Renal cortex interstitium (tissue), 11 donors: ENCODE results near the gene RPL12. TPM values are rescaled to one million over a fixed set of nuclear protein-coding genes. Genes with fewer than 3 reads are reported as not detected.
A peak's percentile ranks its signal among the peaks of the same experiment; 100 is the strongest.
"Not testable (repeated sequence)": the region's sequence is repeated elsewhere in the genome, so short reads cannot be mapped to it uniquely, and the experiment has no call there.

Source experiments
- DNase-seq, 11 donors: peaks; one replicate each; pipeline ENCODE4 v3.0.0-alpha.2; 2013; ENCODE audit warnings: low read depth in 9 of 11, low spot score in 4 of 11; ENCODE audit errors: extremely low read depth in 1 of 11
- polyA plus RNA-seq, 3 donors: library from polyadenylated mRNA; unstranded; fragments of 120-200 nt; gene quantifications; one replicate each; pipeline ENCODE4 v1.2.1, GENCODE V29; 2013; ENCODE audit not compliant: insufficient read length in 3 of 3

The RPL12 gene
- polyA plus RNA-seq, 3 donors, result 1,370 to 1,528 (median 1,526) TPM

DNA sequence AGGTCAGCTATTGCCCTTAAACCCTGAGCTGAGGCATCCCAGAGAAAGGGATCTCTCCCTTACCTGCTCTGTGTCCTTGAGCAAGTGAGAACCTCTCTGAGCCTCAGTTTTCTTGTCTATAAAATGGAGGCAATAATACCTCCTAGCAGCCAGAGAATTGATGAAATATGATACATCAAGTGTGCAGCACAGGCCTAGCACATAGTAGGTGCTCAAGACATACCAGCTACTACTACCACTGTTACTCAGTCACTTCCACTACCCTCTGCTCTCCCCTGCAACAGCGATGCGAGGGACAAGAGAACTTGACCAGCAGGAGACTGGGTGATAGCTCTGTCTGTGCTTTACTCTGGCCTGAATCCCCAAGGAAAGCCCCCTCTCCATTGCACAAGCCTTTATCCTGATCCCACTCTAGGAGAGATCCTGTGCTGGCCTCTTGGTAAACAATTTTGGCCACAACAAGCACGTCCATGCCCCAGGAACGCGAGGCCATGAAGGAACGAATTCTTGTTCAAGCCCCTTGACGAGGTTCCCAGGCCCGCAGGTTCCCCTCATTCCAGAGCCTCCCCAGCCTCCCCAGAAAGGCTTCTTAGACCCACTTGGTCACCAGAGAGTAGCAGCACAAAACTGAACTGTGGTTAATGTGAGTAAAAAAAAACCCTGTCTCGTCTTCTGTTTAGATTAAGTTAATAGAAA is 39.5 kb upstream of the RPL12 start:
- no peak for DNase-seq

DNA sequence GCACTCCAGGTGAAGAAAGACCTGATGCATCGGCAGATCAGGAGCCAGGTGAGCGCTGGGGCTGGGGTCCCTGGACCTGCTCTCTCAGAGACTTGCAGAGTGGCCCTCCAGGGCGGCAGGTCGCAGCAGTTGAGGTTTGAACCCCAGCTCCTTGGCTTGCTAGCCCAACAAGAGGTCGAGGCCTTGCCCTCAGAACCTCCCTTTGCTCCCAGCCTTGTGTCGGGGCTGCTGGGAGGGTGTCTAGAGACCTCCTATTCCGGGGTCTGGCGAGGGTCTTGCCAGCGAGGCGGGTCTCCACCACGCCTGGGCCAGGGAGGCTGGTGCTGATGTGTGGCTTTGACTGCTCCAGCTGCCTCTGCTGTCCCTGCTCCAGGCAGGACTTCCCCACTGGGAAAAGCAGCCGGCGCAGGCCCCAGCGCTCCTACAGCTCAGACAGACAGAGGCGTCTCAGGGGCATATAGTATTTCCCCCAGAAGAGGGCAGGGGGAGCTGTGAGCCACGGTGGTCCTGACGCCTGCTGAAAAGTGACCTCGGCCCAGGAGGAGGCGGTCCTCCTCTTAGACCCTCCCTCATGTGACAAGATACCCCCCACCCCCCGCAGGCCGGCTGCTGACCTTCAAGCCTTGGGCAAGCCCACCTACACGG is 38.4 kb upstream of the RPL12 start:
- peak in 6 of 11 donors; percentile 8 to 30 (median 23) for DNase-seq

DNA sequence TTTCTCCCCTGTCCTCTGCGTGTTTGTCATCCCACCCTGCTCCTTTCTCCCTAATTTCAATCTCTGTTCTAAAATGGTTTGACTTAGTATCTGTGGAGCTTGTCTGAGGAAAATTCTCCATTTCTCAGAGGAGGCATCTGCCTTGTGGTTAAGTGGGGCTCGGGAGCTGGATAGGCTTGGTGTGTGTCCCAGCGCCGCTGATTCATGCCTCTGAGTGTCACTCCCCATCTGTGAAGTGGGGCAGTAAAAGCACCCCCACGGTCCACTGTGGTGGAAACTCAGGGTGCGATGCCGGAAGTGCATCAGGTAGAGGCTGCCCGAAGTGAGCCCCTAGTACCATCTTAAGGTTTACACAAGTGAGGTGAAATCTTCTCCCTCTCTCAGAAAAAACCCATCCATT is 37.7 kb upstream of the RPL12 start:
- no peak for DNase-seq

DNA sequence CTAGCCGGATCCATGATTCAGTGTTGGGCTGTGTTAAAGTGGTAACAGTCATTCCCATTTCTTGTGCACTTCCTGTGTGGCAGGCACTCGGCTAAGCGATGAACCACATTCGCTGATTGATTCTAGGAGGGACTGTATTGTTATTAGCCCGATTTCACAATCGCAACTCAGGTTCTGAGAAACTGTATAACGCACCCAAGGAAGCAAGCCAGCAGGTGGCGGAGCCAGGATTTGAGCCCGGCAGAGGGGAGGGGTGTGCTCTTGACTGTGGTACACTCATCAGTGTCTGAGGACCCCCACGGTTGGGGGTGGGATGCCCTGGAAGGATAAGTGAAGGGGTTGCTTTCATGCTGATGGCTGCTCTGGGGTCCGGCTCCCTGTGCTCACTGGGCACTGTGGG is 34.8 kb upstream of the RPL12 start:
- DNase-seq, result no peak

DNA sequence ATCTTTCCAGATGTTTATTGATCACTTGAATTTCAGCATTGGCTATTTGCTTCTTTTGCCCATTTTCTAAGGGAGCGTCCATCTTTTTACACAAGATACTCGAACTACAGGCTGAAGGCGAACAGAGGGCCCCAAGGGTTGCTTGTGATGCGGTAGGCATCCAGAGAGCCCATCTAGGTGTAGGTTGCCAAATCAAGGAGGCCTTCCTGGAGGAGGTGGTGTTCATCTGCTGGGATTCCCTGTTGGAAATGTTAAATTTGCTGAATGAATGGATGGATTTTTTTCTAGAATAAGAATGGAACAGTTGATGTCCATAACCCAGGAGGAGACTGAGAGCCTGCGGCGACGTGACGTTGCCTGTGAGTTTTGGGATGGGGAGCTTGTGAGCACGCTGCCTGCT is 31.5 kb upstream of the RPL12 start:
- DNase-seq, result no peak

DNA sequence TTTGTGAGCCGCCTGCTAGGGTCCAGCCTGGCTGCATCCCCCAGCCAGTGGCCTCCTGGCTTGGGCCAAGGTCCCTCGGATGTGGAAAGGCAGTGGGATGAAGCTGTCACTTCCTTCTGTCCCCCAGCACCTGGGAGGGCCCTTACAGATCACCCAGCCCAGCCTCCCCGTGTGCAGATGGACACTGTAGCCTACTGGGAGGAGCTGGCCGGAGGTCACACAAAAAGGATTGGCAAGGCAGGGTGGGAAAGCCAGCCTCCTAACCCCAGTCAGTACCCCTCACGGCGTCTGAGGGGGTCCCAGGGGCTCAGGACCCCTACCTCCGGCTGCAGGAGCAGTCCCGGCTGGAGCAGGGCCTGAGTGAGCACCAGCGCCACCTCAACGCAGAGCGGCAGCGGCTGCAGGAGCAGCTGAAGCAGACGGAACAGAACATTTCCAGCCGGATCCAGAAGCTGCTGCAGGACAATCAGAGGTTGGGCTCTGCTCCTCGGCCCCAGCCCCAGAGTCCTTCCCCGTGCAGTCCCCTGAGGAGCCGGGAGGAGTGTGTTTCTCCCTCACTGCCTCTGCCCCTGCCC is 28.4 kb upstream of the RPL12 start:
- no peak for DNase-seq

DNA sequence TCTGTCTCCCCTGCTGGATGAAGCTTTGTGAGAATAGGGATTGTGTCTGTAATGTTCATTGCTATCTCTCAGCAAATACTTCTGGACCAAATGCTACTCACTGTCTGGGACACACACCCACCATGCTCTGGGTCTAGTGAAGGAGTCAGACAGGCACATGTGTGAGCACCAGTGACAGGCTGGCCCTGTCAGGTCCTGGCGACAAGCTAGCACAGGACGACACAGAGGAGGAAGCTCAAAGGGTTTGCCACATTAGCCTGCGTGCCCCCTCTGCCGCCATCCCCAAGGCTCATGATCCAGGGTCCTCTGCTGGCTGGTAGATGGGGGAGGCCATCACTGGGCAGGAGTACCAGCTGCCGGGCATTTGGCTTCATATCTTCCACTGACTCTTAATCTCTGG is 23.4 kb upstream of the RPL12 start:
- DNase-seq, result no peak

DNA sequence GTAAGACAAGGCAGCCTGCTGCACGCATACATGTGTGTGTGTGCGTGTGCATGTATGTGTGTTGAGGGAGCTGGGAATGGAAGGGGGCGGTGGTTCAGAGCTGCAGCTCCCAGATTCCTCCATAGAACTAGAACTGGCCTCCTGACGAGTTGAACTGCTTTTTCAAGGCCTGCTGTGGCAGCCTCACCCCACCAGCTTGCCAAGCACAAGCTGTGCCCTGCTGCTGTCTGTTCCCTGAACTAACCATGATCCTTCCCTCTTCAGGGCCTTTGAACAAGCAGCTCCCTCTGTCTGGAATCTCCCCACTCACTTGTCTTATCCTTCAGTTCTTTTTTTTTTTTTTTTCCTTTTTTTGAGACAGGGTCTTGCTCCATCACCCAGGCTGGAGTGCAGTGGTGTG is 22.7 kb upstream of the RPL12 start:
- DNase-seq, result no peak

DNA sequence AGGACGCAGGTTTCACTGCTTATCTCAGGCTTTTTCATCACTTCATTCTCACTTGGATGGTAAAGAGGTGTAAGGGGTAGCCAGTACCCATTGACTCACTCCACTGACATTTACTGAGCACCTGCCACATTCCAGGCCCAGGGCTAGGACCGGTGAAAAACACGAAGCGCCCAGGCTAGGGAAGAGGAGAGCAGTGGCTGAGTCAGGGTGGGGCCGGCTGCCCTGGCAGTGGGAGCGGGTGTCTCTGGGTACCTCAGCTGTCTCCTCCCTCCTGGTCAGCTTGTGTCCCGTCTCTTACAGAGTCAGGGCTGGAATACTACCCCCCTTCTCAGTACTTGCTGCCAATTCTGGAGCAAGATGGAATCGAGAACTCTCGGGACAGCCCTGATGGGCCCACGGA is 22.3 kb upstream of the RPL12 start:
- DNase-seq, result no peak

DNA sequence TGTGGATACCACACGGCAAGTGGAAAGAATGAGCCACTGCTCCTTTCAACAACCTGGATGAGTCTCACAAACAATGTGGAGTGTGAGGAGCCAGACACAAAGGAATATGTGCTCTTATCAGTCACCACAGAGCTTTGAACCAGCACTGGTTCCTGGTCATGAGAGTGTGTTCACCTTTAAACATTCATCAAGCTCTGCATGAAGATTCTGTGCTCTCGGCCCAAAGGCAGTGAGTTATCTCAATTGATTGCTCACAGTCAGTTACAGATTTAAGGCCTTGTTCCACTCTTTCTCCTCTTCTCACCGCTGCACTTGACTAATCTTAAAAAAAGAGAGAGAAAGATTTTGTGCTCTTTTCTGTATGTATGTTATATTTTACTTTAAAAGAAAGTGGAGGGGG is 19.5 kb upstream of the RPL12 start:
- no peak for DNase-seq

DNA sequence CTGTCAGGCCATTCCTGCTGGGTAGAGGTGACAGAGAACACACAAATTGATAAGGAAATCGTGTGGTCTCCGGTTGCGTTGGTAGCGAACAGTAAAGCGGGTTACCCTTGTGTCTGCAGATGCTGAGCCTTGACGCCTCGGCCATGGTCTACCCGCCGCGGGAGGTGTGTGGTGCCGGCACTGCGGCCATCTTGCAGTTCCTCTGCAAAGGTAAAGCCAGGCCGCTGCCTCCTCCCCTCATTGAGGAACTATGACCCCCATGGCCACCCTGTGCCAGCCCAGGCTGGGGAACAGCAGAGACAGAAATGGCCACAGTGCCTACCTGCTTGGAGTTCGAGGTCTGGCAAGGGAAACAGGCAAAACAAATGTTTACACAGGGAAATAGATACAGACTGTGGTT is 16.4 kb upstream of the RPL12 start:
- no peak for DNase-seq

DNA sequence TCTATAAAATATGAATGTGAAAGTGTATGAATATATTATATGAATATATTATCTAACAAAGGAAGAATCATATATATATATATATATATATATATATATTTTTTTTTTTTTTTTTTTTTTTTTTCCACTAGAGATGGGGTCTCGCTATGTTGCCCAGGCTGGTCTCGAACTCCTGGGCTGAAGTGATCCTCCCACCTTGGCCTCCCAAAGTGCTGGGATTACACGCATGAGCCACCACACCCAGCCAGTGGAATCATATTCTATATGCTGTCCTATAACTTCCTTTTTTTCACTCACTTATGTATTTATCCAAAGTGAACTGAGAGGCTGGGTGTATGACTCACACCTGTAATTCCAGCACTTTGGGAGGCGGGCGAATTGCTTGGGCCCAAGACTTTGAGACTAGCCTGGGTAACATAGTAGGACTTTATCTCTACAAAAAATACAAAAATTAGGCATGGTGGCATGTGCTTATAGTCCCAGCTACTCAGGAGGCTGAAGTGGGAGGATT is 15.3 kb upstream of the RPL12 start:
- DNase-seq, result not testable (repeated sequence)

DNA sequence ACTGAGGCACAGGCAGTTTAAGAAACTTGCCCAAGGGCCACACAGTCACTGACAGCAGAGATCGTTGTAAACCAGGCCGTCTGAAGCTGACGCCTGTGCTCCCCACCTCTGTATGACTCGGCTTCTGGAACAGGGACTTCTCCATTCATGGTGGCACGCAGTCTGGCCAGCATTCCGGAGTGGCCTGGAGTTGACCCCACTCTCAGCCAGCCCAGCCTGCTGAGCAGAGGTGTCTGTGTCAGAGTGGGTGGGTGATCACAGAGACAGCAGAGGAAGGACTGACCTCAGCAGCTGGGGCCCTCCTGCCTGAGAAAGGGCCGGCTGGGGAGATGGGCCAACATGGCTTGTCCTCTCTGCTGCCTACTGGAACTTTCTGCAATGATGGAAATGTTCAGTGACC is 12.7 kb upstream of the RPL12 start:
- DNase-seq, result no peak

DNA sequence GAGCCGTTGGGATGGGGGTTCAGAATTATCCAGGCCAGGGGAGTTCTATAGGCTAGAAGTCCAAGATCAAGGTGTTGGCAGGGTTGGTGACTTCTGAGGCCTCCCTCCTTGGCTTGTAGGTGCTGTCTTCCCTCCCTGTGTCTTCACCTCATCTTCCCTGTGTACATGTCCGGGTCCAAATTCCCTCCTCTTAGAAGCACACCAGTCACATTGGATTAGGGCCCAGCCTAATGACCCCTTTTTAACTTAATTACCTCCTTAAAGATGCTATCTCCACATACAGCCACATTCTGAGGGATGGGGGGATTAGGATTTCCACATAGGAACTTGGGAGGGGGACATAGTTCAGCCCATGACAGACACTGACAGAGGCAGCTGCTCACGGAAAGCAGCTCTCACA is 12.2 kb upstream of the RPL12 start:
- no peak for DNase-seq

DNA sequence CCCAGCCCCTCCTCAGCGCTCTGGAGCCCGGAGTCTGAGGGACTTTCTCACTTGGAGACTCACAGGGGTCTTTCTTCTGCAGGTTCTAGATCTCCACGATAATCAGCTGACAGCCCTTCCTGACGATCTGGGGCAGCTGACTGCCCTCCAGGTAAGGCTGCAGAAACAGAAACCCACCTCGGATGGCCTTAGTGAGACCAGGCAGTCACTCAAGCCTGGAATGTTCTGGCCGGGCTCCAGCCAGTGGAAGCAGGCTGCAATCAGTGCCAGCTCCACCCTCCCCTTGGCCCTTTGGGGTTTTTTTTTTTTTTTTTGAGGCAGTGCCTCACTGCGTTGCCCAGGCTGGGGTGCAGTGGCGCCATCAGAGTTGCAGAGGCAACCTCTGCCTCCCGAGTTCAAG is 7.7 kb upstream of the RPL12 start:
- DNase-seq, result no peak

DNA sequence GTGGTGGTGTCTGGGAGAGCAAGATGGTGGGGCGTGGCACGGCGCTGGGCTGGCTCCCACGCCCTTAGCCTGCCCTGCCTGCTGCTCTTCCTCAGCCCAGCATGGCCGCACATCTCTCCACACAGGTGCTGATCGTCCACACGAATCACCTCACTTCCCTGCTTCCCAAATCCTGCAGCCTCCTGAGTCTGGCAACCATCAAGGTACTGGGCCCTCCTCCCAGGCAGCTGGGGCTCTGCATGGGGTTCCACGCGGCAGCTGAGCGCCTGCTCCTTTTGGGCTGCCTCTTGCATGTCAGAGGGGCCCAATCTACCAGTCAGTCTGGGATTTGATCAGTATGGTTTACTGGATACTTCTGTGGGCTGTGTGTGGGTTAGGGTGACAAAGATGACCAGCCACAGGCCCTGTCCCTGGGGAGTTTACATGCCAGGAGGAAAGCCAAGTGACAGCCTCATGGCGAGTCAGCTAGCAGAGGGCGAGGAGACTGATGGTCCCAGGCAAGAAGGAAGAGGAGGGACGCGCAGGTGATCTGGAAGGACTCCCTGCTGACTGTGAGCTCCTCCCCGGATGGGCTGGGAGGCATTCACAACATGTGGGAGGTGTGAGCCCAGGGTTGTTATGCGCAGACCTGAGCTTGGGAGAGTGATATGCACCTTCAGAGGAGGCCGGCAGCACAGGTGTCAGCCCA is 6.1 kb upstream of the RPL12 start:
- DNase-seq, result no peak

DNA sequence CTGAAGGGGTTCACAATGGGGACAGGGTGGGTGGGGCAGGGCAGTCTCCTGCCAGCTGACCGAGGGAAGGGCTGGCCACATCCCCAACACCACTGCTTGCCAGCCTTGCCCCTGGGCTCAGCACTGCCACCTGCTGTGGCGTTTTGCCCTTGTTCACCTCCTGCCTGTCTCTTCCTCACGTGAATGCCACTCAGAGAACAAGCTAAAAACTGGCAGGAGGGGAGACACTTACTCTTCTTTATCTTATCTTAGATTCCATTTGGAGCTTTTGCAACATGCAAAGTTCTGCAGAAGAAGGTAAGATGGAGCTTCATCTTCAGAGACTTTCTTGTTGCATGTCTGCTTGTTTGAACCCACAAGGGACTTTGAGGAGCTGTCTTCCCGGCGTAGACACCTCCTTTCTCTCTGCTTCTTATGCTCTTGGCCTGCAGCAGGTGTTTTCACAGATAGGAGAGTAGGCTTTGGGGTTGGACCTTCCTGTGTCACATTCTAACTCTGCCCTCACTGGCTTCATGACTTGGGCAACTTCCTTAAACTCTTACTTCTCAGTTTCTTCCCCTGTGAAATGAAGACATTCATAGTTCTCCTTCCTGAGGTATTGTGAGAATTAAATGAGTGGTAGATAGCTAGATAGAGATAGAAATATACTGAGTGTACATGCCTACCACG is 4.3 kb upstream of the RPL12 start:
- no peak for DNase-seq

DNA sequence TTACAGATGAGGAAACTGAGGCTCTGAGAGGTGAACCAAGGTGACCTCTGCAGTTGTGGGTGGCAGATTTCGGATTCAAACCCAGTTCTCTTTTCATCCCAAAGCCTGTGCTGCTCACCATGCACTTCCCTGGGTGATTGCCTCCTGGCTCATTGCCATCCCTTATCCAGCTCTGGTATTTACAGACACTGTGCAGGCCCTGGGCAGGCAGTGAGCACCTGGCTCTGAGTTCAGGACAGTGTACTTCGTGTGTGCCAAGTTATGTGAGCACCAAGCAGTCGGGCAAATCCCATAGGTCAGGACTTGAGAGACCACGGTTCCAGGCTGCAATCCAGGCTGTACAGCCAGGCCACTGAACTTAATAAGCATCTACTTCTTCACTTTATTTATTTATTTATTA is 1.5 kb upstream of the RPL12 start:
- no peak for DNase-seq

DNA sequence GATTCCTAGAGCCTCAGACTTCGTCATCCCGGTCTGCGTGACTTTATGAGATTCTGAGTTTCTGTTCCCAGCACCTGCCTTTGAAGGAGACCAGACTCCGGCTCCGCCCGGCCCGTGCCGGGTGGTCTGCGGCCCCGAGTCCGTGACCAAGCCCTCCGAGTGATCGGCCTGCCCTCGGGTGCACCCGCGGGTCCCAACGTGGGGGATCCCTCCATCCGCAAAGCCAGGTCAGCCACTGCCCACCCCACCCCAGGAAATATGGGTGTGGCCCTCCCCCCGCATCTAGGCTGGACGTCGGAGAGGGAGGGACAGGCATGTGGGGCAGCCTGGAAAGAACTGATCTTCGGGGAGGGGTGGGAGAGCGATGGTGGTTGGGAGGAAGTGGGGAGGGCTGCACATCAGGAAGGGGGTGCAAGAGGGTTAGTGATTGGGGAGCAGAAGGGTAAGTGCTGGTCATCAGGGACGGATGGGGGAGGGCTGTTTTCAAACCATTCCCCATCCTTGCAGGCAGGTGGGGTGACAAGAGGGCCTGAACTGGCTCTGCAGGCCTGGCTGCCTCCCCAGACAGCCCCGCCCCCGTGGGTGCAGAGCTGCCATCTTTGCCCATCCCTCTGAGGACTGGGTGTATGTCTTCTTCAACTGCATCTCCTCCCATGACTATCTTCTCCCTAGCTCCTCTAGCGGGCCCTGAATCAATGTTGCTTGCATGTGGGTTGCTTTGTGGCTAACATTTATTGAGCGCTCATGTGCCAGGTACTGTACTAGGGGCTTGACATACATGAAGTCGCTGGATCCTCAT is 851 bp upstream of the RPL12 start:
- DNase-seq, result peak in 2 of 11 donors; percentile 36
